ENCODE results near the gene CCNY.

Gene CCNY

DNA sequence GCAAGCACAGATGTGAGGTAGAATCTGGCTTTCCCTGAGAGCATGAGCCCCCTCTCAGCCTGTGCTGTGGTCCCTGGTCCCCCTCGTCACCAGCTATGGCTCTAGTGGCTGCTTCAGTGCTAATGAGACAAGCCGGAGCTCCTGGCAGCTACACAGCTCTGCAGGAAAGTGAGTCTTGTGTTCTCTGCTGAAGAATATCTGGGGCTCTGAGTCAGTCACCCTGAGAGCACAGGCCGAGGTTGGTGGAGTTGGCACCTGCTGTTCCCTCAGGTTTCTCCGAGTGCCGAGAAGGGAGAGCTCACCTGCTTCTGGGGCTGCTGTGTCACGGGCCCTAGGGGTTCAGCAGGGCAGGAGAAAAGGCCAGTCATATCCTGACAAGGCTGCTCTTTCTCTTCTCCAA is 231.6 kb downstream of the CCNY start:
- no peak for DNase-seq

DNA sequence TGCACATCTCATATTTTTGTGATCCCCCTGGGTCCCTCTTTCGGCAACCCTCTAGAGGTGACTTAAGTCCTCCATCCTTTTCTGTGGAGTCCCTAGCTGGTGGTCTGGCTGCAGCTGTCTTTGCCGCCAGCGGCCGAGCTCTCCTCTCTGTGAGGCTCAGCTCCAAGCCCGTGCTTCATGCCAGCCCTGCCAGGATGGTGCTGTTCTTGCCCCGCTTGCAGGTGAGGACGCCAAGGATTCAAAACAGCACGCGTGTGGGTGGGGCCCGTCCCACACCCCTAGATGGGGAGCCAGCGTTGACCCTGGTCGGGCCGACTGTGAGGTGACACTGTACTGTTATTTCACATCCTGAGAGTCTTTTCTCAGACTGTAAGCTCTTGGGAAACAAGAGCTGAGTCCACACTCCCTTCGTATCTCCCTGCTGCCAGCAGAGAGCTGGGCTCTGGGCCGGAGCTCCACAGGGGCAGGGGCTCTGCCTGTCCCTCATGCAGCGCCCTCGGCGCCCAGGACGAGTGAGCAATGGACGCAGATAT is 232.2 kb downstream of the CCNY start:
- no peak for DNase-seq

DNA sequence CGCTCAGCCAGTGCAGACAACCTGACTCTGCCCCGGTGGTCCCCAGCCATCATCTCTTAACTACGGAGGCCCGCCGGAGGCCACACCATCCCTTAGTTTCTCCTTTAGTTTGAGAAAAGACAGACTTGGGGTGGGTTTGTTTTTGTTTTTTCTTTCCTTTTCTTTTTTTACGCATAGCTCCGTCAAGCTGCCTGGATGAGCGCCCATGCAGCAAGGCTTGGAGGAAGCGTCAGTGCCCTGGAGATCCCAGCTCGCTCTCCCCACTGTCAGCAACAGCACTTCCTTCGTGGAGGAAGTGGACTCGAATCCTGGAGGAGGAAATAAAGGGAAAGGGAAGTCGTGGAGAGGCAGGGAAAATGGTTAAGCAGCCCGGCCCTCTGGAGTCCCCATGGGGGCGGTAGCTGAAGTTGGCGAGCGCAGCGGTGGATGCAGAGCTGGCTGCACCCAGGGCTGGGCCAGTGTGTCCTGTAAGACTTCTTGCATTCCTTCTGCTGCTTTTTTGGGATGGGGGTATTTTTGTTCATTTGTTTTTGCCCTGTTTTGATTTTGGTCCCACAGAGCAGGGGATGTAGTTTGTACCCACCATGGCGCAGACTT is 232.9 kb downstream of the CCNY start:
- no peak for DNase-seq

DNA sequence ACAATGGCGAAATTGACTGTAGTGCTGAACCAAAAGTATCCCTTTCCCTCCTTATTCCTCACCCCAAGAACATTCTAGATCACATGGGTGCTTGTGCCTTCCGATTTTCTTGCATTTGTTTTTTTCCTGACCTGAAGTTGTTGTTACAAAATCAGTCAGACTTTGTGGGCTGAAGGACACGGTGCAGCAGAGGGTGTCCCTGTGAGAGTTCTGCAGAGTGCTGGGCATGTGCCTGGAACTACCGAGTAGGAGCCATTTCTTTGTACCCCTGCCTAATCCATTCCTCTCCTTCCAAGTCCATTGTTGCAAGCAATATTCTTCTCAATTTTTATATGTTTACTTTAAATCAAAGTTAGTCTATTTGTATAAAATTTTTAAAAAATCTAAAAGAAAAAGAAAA is 233.5 kb downstream of the CCNY start:
- no peak for DNase-seq

DNA sequence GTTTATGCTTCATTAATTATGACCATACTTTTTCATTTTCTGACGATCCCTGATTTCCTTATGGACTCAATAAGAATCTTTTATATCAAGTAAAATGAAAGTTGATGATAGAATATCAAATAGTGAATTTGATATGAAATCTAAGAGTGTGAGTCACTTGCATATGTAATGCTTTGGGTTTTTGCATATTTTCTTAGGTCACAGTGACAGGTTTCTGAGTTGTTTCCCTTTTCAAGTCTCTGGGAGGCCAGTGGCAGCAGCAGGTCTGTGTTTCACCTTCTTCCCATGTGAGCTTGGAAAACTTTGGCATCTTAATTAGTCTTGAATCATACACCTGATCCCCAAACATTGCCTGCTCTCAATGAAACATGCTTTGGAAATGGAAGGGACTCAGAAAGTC is 234.1 kb downstream of the CCNY start:
- no peak for DNase-seq

DNA sequence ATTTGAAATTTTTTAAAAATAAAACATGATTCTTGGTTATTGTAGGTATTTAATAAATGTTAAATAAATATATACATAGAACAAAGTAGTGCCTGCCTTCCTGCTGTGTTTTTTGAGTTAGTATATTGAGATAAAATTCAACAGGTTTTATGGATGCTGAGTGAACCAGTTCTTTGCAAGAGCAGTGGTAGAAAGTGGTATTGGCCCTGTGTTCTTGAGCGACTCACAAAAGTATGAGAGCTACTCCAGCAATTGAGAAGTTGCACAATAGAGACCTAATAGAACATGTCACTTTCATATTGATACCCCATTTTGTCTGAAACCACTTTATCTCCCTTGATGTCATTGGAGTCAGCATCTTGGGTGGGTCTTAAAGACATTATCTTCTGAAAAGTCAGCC is 236.3 kb downstream of the CCNY start:
- no peak for DNase-seq

DNA sequence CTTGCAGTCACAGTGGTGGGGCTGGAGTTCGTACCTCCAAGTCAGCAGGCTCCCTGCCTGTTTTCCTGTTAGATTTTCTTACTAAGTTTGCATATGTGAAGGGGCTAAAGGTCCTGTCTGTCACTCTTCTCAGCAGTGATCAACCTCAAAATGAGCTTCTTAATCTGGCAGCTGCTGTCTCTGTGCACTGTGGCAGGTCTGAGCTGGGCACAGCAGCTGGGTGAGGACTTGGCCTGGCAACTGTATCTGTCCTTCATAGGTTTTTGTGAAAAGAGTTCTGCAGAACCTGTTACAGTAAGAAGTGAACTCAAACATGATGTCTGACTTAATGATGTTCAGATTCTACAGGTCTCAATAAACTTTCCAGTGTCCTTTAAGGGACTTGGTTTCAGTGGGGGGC is 237.5 kb downstream of the CCNY start:
- DNase-seq, result no peak

DNA sequence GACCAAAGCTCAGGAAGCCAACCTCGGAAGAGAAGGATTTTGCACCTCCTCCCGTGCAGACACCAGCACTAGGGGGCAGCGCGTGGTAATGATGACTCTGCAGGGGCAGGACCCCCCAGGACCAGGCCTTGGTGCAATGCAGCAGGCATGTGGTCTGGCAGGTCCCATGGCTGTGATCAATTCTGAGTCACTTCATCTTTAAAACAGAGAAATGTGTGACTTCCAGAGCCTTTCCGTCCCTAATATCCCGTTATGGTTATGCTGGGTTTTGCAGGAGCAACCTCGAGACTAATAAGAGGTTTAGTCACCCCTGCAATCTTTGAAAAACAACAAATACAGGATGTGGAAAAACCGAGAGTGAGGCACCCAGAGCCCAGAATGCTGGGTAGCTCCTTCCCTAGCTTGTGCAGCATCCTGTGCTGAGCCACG is 238.6 kb downstream of the CCNY start:
- no peak for DNase-seq

DNA sequence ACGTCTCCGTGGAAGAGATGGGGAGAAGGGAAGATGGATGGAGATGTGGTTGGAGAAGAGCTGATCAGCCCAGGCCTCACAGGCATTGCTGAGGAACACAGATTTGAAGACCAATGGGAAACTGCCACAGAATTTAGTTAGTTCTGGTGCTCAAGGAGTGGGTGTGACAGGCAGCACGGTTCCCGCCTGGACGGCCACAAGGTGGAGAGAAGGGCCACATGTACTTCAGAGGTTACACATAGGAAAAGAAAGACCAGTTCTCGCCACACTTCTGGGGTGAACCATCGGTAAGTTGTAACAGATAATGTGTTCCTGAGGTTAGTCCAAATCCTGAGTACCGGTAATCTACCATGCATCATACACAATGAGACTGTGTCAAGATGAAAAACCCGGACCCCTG is 239.3 kb downstream of the CCNY start:
- DNase-seq, result no peak

DNA sequence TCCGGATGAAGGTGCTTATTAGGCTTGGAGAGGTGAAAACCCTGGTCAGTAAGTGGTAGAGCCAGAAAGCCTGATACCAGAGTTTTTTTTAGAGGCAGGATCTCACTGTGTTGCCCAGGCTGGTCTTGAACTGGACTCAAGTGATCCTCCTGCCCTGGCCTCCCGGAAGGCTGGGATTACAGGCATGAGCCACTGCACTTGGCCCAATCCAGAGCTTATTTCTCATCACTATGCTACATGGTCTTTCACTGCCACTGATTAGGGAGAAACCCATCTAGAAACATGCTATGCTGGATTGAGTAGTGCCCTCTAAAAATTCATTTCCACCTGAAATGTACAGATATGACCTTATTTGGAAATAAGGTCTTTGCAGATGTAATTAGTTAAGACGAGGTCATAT is 240.4 kb downstream of the CCNY start:
- no peak for DNase-seq

DNA sequence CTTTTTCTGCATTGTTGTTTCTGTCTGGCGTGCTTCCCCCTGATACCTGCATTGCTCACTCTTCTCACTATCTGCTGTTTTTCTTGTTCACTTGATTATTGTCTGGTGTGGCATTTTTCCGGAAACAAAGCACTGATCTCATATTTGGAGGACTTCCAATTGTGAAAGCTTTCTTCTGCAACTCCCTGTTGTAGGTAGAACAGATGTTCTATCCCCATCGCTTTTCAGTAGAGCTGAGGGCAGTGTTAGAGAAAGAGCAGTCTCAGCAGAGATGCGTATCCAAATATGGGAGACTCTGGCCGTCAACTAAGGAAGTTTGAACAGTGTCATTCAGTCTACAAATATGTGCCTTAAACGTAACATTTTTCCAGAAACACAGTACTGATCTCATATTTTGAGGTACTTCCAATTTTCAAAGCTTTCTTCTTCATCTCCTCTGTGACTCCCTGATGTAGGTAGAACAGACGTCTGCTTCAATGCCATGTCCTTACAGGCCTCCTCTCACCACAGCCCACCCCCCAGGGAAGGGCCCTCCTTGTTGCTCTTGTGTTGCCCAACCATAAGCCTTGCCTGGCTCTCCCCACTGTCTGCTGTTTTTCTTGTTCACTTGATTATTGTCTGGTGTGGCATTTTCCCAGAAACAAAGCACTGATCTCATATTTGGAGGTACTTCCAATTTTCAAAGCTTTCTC is 241.8 kb downstream of the CCNY start:
- no peak for DNase-seq

DNA sequence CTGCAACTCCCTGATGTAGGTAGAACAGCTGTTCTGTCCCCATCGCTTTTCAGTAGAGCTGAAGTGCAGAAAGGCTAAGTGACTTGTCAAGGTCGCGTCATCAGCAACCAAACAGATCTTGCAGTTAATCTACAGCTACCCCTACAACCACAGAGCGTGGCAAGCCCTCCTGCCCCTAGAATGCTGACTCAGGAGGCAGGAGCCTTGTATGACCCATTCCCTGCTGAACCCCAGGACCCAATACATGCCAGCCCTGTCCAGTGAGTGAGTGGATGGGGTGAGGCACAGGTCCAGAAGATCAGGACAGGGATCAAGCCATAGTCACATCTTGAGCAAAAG is 242.3 kb downstream of the CCNY start:
- DNase-seq, result no peak

DNA sequence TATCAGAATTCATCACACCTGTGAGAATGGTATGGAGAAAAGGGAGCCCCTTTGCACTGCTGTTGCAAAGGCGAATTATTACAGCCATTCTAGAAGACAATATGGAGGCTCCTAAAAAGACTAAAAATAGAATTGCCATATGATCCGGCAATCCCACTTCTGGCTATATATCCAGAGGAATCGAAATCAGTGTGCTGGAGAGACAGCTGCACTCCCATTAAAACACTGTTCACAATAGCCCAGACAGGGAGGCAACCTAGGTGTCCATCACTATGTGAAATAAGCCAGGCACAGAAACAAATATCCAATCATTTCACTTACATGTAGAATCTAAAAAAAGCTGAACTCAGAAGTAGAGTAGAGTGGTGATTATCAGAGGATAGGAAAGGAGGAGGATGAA is 242.8 kb downstream of the CCNY start:
- no peak for DNase-seq

DNA sequence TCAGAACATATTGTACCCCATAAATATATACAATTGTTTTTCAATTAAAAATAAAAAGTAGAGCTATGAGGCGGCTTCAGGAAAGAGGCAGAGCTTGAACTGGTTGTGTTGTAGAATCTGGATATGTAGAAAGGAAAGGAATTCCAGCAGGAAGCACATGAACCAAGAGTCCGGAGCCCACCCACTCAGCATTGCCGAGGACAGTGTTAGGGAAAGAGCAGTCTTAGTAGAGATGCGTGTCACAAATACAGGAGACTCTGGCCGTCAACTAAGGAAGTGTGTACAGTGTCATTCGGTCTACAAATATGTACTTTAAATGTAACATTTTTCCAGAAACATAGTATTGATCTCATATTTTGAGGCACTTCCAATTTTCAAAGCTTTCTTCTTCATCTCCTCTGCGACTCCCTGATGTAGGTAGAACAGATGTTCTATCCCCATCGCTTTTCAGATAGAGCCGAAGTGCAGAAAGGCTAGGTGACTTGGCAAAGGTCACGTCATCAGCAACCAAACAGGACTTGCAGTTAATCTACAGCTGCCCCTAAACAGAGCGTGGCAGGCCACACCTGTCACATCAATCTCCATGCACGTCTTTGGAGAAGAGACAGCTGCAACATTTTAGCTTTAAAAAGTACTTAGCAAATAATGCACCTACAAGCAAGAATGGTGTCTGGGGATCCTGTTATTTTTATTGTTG is 243.6 kb downstream of the CCNY start:
- no peak for DNase-seq

DNA sequence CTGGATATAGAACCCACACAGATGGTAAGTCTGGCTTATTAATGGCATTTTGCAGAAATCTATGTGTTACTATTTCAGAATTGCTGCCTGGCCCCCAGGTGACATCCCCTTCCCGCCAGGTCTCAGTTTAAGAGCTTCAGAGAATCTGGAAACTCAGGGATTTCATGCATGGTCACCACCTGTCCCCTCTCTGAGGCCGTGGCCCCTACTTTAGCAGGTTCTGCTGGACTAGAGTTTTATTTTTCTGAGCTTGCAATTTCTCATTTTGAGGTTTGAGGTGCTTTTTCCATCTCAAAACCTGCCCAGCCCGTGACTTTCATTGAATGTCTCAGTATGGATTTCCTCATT is 244.1 kb downstream of the CCNY start:
- DNase-seq, result no peak

DNA sequence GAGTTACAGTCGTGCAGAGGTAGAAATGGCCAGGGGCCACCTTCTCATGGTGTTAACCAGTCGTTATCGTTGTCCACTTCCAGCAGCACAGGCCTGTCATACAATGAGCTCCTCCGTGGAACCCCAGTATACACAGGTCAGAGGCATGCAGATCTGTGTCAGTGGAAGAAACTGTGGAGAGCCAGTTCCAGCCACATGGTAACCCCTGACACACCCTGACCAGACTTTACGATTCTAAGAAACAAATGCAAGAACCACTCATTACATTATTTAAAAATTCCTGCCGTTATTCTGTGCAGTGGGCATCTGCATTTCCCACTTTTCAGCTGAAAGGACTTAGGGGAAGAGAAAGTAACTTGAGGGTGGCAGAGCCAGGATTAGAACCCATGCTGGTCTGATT is 245.3 kb downstream of the CCNY start:
- DNase-seq, result no peak

DNA sequence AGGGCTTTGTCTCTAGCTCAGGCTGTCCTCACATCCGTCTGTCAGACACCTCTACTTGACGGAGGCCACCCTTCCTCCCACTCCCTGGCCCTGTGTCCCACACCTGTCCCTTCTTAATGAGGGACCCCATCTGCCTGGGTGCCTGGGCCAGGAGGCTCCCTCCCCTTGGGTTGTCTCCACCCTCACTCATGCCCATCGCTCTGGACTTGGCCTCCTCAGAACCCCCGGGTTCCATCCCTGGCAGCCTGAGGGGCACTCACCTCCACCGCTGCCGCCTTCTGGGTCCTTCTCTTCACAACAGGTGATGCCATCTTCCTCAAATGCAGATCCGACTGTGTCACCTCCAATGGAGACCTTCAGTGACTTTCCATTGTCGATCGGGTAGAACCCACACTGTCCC is 248.6 kb downstream of the CCNY start:
- DNase-seq, result no peak

DNA sequence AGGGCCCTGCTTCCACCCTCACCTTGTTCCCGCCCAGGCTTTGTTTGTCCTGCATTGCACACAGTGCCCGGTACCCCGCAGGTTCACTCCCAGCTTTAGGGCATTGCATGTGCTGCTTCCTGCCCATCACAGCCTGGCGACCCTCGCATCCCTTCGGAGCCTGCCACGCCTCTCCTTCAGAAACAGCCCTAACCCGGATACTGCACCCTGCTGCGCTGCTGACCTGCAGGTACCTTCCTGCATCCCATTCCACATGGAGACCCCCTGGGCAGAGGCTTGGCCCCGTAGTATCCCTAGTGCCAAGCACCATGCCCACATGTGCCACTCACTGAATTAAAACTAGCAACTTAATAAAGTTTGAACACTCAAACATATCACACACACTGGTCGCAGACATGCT is 249.0 kb downstream of the CCNY start:
- no peak for DNase-seq

DNA sequence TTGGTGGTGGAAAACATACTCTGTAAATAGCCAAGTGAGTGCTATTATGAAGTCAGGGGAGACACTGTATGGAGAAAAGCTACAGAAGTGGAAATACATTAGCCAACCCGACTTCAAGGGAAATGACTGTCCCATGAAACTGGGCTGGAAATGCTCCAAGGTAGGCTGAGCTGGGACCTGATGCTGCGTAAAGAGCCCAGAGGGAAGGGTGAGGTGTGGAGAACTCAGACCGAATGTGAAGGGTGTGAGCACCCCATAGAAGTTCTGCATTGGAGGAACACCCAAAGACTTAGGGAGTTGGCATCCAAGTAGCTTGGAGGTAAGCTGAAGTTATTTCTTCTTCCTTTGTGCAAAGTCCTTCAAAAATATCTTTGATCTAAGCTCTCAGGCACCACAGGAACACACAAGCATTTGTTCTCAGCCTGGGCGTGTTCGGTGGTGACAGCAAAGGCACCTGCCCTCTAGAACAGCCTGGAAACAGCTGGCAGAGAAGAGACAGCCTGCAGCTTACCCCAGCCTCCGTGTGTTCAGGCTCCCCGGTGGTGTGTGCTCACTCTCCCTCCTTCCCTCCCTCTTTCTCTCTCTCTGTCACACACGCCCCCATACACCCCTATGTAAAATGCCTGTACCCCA is 249.7 kb downstream of the CCNY start:
- no peak for DNase-seq

DNA sequence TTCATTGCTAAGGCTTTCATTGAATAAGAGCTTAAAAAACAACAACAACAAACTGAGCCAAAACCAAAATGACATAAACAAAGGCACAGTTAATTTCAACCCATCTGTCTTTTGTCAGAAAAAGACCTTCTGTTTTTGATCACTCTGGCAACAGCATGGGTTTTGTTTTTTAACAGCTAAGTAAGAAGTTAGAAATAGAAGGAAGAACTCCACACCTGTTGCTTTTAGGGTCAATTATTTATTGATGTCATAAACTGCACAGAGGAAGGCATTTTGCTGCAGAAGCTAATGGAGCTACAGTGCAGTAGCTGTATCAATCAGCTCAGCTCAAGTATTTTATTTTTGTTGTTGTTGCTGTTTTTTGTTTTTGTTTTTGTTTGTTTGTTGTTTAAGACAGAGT is 252.5 kb downstream of the CCNY start:
- DNase-seq, result no peak

DNA sequence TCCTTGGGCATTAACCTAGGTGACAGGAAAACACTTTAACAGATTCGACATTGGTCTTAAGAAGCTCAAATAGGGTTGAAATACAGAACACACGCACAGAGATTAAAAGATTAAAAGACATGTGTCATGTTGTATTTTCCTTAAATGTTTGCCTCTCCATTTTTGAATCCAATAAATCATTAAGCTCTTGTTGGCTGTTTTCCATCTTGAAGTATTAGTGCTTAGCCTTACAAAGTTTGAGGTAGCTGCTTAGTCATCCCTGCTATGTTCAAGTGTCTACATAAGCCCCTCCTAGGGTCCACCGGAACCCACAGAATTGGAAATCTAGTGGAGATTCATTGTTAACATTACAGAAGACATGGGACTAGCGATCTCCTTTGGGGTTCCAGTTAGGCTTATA is 256.1 kb downstream of the CCNY start:
- DNase-seq, result no peak

DNA sequence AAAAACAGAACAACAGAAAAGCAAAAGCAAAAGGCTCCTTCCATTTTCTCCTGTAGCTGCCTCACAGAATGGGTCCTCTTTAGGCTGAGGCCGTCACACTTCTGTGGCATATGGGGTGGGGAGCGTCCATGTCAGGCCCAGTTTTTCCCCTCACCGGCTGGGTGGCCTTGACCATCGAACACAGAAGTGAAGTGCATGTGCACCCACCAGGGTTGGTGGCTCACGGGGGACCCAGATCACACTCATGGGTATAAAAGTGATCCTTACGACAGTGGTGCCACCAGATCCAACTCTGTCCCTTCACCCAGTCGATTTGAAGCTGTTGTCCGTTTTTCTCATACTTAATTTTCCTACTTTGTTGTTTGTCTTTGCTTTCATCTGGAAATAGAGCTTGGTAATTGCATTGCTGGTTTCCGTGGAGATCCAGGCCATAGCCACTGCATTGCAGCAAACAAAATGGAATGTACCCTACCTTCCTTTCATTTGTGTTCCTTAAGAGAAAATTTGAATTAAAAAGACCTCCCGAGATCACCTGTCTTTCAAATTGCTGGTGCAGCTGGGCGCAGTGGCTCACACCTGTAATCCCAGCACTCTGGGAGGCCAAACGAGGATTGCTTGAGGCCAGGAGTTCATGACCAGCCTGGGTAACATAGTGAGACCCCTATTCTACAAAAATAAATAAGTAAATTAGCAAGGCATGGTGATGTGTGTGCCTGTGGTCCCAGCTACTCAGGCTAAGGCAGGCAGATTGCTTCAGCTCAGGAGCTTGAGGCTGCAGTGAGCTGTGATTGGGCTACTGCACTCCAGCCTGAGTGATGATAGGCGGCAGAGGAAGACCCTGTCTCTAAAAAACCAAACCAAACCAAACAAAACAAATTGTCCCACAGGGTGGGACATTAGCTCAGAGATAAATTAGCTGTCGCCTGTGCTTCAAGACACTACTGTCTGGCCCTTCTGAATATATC is 258.1 kb downstream of the CCNY start:
- no peak for DNase-seq

DNA sequence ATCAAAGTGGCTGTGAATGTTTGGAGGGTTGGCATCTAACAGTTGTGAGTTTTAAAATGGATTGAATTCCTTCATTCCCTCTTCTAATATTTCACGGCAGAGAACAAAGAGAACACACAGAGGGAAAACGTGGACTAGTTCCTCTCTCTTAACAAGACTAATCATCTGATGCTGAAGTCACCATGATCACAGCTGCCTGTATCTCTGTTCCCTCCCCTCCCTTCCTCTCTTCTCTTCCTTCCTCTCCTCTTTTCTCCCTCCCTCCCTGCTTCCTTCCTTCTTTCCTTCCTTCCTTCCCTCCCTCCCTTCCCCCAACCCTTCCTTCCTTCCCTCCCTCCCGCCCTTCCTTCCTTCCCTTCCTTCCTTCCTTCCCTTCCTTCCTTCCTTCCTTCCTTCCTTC is 258.8 kb downstream of the CCNY start:
- no peak for DNase-seq
